IMR-90 (cell line): ENCODE measurements around the gene NGEF. TPM values are rescaled to one million over a fixed set of nuclear protein-coding genes. Genes with fewer than 3 reads are reported as not detected.

Experiments
- ATAC-seq: fragments of 200-7000 bp; cut with Tn5 transposase; 2 replicates; pipeline ENCODE4 v1.9.1; 2020; ENCODE audit warnings: low read depth, mild to moderate bottlenecking, moderate library complexity
- BruUV-seq: library from RNA; stranded (reverse); fragments of 400-500 nt; replicated peaks from 2 replicates; lab custom pipeline; 2021; lab: Mats Ljungman, UMichigan
- CTCF ChIA-PET: fragments of 300-600 bp; formaldehyde crosslinking; extraction: SDS; loops from one replicate; lab custom pipeline; 2021; ENCODE audit warnings: antibody characterized with exemption; lab: Yijun Ruan, JAX
- POLR2A ChIA-PET: fragments of 300-600 bp; sonication (Branson Sonifier 250); formaldehyde crosslinking; loops from one replicate; lab custom pipeline; 2022; ENCODE audit warnings: antibody characterized with exemption; ENCODE audit not compliant: unreplicated experiment; lab: Charles Lee
- DNase-seq: peaks from one replicate; pipeline ENCODE4 v3.0.0; 2013
- H2AFZ ChIP-seq: replicated peaks from 2 replicates; pipeline ENCODE3; 2013; ENCODE audit warnings: low read length, mild to moderate bottlenecking; ENCODE audit not compliant: poor library complexity
- H2AK5ac ChIP-seq: 2 replicates; pipeline ENCODE4 v1.6.1; 2013; ENCODE audit warnings: low read depth, low read length, inconsistent platforms
- H2AK9ac ChIP-seq: replicated peaks from 2 replicates; pipeline ENCODE3; 2013; ENCODE audit warnings: mild to moderate bottlenecking, low read depth, low read length, moderate library complexity; ENCODE audit not compliant: poor library complexity
- H2BK120ac ChIP-seq: 2 replicates; pipeline ENCODE4 v1.6.1; 2013; ENCODE audit warnings: low read depth, low read length, inconsistent platforms
- H2BK15ac ChIP-seq: 3 replicates; pipeline ENCODE4 v1.6.1; 2013; ENCODE audit warnings: low read depth, low read length, inconsistent platforms
- H2BK20ac ChIP-seq: 2 replicates; pipeline ENCODE4 v1.6.1; 2013; ENCODE audit warnings: low read depth, mild to moderate bottlenecking, inconsistent platforms, low read length, moderate library complexity
- H2BK5ac ChIP-seq: 2 replicates; pipeline ENCODE4 v1.6.1; 2013; ENCODE audit warnings: mild to moderate bottlenecking, low read depth, low read length, inconsistent platforms; ENCODE audit not compliant: poor library complexity, severe bottlenecking
- H3K14ac ChIP-seq: replicated peaks from 2 replicates; pipeline ENCODE4 v1.6.1; 2013; ENCODE audit warnings: low read depth, low read length, inconsistent platforms
- H3K18ac ChIP-seq: 2 replicates; pipeline ENCODE4 v1.6.1; 2013; ENCODE audit warnings: low read depth, low read length, control low read depth
- H3K23ac ChIP-seq: 2 replicates; pipeline ENCODE4 v1.6.1; 2013; ENCODE audit warnings: low read depth, low read length, inconsistent platforms
- H3K27ac ChIP-seq: 2 replicates; pipeline ENCODE4 v1.5.1; 2013; ENCODE audit warnings: mild to moderate bottlenecking, control low read depth, low read length; ENCODE audit not compliant: insufficient read depth
- H3K27me3 ChIP-seq: 2 replicates; pipeline ENCODE4 v1.6.1; 2013; ENCODE audit warnings: low read length; ENCODE audit not compliant: control insufficient read depth, insufficient read depth
- H3K36me3 ChIP-seq: 2 replicates; pipeline ENCODE4 v1.6.1; 2013; ENCODE audit warnings: low read length, mixed read lengths; ENCODE audit not compliant: control insufficient read depth, insufficient read depth
- H3K4ac ChIP-seq: 2 replicates; pipeline ENCODE4 v1.6.1; 2013; ENCODE audit warnings: low read depth, low read length, inconsistent platforms
- H3K4me1 ChIP-seq: 2 replicates; pipeline ENCODE4 v1.6.1; 2013; ENCODE audit warnings: low read length, mixed read lengths; ENCODE audit not compliant: control insufficient read depth, insufficient read depth
- H3K4me2 ChIP-seq: 2 replicates; pipeline ENCODE4 v1.6.1; 2013; ENCODE audit warnings: low read depth, mild to moderate bottlenecking, control low read depth, low read length, moderate library complexity
- H3K4me3 ChIP-seq: 2 replicates; pipeline ENCODE4 v1.5.1; 2013; ENCODE audit warnings: low read depth, mild to moderate bottlenecking, control low read depth, low read length, moderate library complexity; ENCODE audit not compliant: insufficient read depth
- H3K56ac ChIP-seq: 2 replicates; pipeline ENCODE4 v1.6.1; 2013; ENCODE audit warnings: low read length, inconsistent platforms; ENCODE audit not compliant: insufficient read depth; ENCODE audit errors: extremely low read depth
- H3K79me1 ChIP-seq, 2 experiments: 2 replicates each; pipeline ENCODE4 v1.6.1; 2013; ENCODE audit warnings: low read length in 2 of 2, inconsistent platforms in 1 of 2, low read depth in 1 of 2
- H3K9ac ChIP-seq: 2 replicates; pipeline ENCODE4 v1.6.1; 2013; ENCODE audit warnings: low read depth, low read length, control low read depth
- H3K9me1 ChIP-seq: 2 replicates; pipeline ENCODE4 v1.6.1; 2013; ENCODE audit warnings: low read length, inconsistent platforms; ENCODE audit not compliant: insufficient read depth
- H3K9me3 ChIP-seq: 2 replicates; pipeline ENCODE4 v1.6.1; 2013; ENCODE audit warnings: low read length; ENCODE audit not compliant: control insufficient read depth, insufficient read depth
- H4K20me1 ChIP-seq: 2 replicates; pipeline ENCODE4 v1.6.1; 2013; ENCODE audit warnings: low read length, inconsistent platforms; ENCODE audit not compliant: insufficient read depth
- H4K5ac ChIP-seq: 2 replicates; pipeline ENCODE4 v1.6.1; 2013; ENCODE audit warnings: mild to moderate bottlenecking, low read depth, low read length, control low read depth
- H4K8ac ChIP-seq, 2 experiments: 2 replicates each; pipeline ENCODE4 v1.6.1; 2013; ENCODE audit warnings: low read depth in 2 of 2, low read length in 2 of 2, control low read depth in 1 of 2, inconsistent platforms in 1 of 2
- H4K91ac ChIP-seq: 2 replicates; pipeline ENCODE4 v1.6.1; 2013; ENCODE audit warnings: low read depth, low read length, inconsistent platforms; ENCODE audit not compliant: insufficient read depth
- NFE2L2 ChIP-seq: fragments of 150-350 bp; IDR thresholded peaks from 2 replicates; pipeline ENCODE4 v1.6.1; 2016; ENCODE audit warnings: low read depth, mild to moderate bottlenecking, low read length
- WGBS, 2 experiments: methylation state at CpG; one replicate each; pipeline versions ENCODE4 v1.1.5 to v1.1.7; 2013; ENCODE audit warnings: missing lambda C conversion rate in 2 of 2; ENCODE audit not compliant: insufficient read length in 1 of 2; ENCODE audit errors: extremely low coverage in 2 of 2; 5-methylcytosine and 5-hydroxymethylcytosine counted together
- dilution Hi-C: fragments of 300-500 bp; cut with HindIII; formaldehyde crosslinking; loops from one replicate; pipeline ENCODE4 v1.14.3; 2018; ENCODE audit warnings: low sequenced_read_pairs; ENCODE audit not compliant: unreplicated experiment
- in situ Hi-C: fragments of 300-500 bp; cut with MboI; formaldehyde crosslinking; loops from 3 replicates; pipeline ENCODE4 v1.14.3; 2019; ENCODE audit warnings: low sequenced_read_pairs, inconsistent platforms, mixed read lengths
- intact Hi-C: fragments of 100-400 bp; cut with micrococcal nuclease; formaldehyde crosslinking; loops from 2 replicates; pipeline ENCODE4 v1.10.0; 2022
- polyA plus RNA-seq, 3 experiments: library from polyadenylated mRNA; depleted of rRNA; stranded (reverse); fragments of >200 nt; gene quantifications; 2 replicates each; pipeline ENCODE4 v1.2.3, GENCODE V29; 2012; ENCODE audit warnings: low replicate concordance in 1 of 3
- total RNA-seq: library from RNA; depleted of rRNA; stranded (reverse); fragments of >200 nt; gene quantifications from 2 replicates; pipeline ENCODE4 v1.2.3, GENCODE V29; 2012

NGEF gene
- total and polyA plus RNA-seq, 2 of the 4 experiments (the other 2 are of a cell fraction): 1.1 to 1.7 TPM

DNA sequence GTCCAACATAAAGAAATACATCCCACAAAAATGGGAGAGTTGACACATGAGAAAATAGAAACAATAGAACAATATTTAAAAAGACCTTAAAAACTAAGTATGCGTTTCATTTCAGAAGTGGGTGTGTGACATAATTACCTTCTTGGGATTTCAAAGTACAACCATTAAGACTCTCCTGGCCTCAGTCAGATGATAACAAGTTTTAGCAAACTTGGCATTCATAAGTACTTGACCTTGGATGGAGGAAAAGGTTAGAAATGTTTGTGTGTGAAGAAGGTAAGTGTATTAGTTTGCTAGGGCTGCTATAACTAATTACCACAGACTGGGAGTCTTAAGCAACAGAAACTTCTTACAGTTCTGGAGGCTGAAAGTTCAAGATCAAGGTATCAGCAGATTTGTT is 4.9 kb upstream of the NGEF start:
- BruUV-seq: no TSS peak
- H3K14ac ChIP-seq: no peak overlapping the region
- no peak overlapping the region for H4K8ac ChIP-seq
- H3K79me1 ChIP-seq: no peaks in the 10 kb centered on the region
- H2BK20ac ChIP-seq: no peak overlapping the region
- H2BK5ac ChIP-seq: no peak overlapping the region
- TF ChIP-seq NFE2L2: no peak
- dilution Hi-C loops: no loop called here
- DNase-seq: no peak
- POLR2A ChIA-PET: no interaction called here
- H2AK9ac ChIP-seq: no peak overlapping the region
- H3K4me1 ChIP-seq: no peaks in the 10 kb centered on the region
- no peak overlapping the region for H2AFZ ChIP-seq
- H3K9ac ChIP-seq: no peak overlapping the region
- no peaks in the 10 kb centered on the region for H3K27me3 ChIP-seq
- H3K36me3 ChIP-seq: no peaks in the 10 kb centered on the region
- H3K4me2 ChIP-seq: no peak overlapping the region
- no peaks in the 10 kb centered on the region for H3K9me1 ChIP-seq
- CTCF ChIA-PET: no interaction called here
- no peak overlapping the region for H3K18ac ChIP-seq
- H3K9me3 ChIP-seq: no peaks in the 10 kb centered on the region
- H3K4me3 ChIP-seq: no peak overlapping the region
- no peak overlapping the region for H2AK5ac ChIP-seq
- no CpG with 5 or more reads among the region's 1 CpG for WGBS, 2 experiments
- no peak overlapping the region for H4K5ac ChIP-seq
- H2BK15ac ChIP-seq: no peak overlapping the region
- in situ Hi-C loops: no loop called here
- ATAC-seq: no peak
- H4K20me1 ChIP-seq: no peaks in the 10 kb centered on the region
- no peak overlapping the region for H3K56ac ChIP-seq
- no peak overlapping the region for H2BK120ac ChIP-seq
- no peak overlapping the region for H4K91ac ChIP-seq
- H3K23ac ChIP-seq: no peak overlapping the region
- intact Hi-C loops: no loop called here
- no peak overlapping the region for H3K4ac ChIP-seq
- H3K27ac ChIP-seq: no peak overlapping the region
